Kidney epithelial cell (primary cell): Measurements from ENCODE around the gene CFAP97D1. TPM values are rescaled to one million over a fixed set of nuclear protein-coding genes. Genes with fewer than 3 reads are reported as not detected.
A peak's percentile ranks its signal among the peaks of the same experiment; 100 is the strongest.

Experiments
- DNase-seq: peaks from one replicate; pipeline ENCODE4 v3.0.0-alpha.2; 2010; ENCODE audit warnings: low read depth
- H3K27me3 ChIP-seq: 2 replicates; pipeline ENCODE4 v1.6.0; 2011; ENCODE audit warnings: low read length; ENCODE audit not compliant: control insufficient read depth, insufficient read depth
- H3K36me3 ChIP-seq: 2 replicates; pipeline ENCODE4 v1.5.1; 2011; ENCODE audit warnings: low read length; ENCODE audit not compliant: control insufficient read depth, insufficient read depth
- H3K4me3 ChIP-seq: 2 replicates; pipeline ENCODE4 v1.5.1; 2011; ENCODE audit warnings: low read depth, mild to moderate bottlenecking, control low read depth, low read length
- total RNA-seq: library from RNA; depleted of rRNA; stranded (reverse); fragments of >200 nt; gene quantifications from 2 replicates; pipeline ENCODE4 v1.2.3, GENCODE V29; 2015
- TF ChIP-seq, protein P1 (sequence below): IDR thresholded peaks from 2 replicates; pipeline ENCODE4 v1.5.1; 2011; ENCODE audit warnings: mild to moderate bottlenecking, moderate library complexity, low read length, control low read depth, inconsistent platforms; ENCODE audit not compliant: insufficient read depth, poor library complexity, severe bottlenecking

The CFAP97D1 gene
- not detected in 2 replicates for total RNA-seq

DNA sequence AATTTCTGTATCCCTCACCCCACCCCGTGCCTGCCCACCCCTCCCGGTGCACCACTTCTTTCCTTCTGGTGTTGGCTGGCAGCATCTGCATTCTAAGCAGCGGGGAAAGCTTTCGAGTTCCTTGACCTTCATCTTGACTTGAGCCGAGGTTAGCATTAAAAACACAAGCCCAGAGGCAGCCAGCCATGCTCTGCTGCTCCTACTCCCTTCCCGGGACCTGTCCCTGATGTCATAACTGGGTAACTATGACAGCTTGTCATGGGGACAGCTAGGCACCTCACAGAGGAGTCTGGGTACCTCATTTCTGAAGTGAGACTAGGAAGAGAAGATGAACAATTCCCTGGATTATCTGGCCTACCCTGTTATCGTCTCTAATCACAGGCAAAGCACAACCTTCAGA is at the start of gene CFAP97D1:
Gene CFAP97D1, plus strand, starts transcription at position 301 of the 400 bp plus-strand sequence. Its CDS starts 28 bp downstream, at position 329.
- TF ChIP-seq, protein P1, sequence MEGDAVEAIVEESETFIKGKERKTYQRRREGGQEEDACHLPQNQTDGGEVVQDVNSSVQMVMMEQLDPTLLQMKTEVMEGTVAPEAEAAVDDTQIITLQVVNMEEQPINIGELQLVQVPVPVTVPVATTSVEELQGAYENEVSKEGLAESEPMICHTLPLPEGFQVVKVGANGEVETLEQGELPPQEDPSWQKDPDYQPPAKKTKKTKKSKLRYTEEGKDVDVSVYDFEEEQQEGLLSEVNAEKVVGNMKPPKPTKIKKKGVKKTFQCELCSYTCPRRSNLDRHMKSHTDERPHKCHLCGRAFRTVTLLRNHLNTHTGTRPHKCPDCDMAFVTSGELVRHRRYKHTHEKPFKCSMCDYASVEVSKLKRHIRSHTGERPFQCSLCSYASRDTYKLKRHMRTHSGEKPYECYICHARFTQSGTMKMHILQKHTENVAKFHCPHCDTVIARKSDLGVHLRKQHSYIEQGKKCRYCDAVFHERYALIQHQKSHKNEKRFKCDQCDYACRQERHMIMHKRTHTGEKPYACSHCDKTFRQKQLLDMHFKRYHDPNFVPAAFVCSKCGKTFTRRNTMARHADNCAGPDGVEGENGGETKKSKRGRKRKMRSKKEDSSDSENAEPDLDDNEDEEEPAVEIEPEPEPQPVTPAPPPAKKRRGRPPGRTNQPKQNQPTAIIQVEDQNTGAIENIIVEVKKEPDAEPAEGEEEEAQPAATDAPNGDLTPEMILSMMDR, result no peak
- DNase-seq, result no peak

DNA sequence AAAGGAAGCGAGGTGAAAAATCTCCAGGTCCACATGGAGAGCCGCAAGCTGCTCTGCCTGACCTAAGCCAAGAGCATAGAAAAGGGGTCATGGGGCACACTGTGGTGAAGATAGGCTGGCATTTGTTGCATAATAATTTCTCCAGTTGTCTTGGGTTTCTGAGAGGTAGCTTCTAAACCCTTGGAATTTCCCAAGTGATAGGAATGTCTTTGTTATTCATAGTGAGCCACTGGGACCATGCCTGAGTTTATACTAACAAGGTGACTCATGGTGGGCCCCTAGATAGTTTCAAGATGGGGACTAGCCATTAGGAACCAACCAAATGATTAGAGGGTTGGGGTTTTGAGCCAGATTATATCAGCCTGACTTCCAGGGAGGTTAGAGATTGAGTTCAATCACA is 47.3 kb upstream of the CFAP97D1 start:
- Histone ChIP-seq H3K27me3 (no peaks in the 10 kb centered on the region), H3K4me3 (no peak overlapping the region)

More for the DNA sequence above, at the start of gene CFAP97D1:
- Histone ChIP-seq H3K4me3 (peak within 1 kb of the TSS; percentile 96), H3K27me3 (no peaks in the 10 kb centered on the region), H3K36me3 (no peaks in the 10 kb centered on the region)

DNA sequence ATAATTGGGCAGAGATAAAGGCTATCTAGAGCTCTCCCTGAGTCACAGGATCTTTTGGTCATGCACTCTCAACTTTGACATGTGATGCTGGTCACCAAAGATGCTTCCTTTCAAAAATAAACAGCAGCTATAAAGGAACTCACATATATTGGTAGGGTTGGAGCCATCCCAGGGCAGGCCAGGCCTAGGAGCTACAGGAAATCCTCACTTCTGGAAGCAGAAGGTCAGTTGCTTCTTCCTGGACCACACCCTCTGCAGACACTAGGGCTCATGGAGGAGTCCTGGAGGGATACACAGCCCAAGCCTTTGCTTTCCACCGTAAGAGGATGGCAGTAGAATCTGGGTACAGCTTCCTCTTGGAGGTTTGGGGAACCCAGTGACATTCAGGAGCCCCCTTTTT is 46.3 kb upstream of the CFAP97D1 start:
- Histone ChIP-seq H3K4me3 (no peak overlapping the region), H3K27me3 (no peaks in the 10 kb centered on the region), H3K36me3 (no peaks in the 10 kb centered on the region)
- DNase-seq, result no peak
- TF ChIP-seq, protein P1, result no peak

More for the DNA sequence above, 47.3 kb upstream of the CFAP97D1 start:
- no peaks in the 10 kb centered on the region for H3K36me3 ChIP-seq
- peak; percentile 83 for DNase-seq
- TF ChIP-seq, protein P1, result no peak

DNA sequence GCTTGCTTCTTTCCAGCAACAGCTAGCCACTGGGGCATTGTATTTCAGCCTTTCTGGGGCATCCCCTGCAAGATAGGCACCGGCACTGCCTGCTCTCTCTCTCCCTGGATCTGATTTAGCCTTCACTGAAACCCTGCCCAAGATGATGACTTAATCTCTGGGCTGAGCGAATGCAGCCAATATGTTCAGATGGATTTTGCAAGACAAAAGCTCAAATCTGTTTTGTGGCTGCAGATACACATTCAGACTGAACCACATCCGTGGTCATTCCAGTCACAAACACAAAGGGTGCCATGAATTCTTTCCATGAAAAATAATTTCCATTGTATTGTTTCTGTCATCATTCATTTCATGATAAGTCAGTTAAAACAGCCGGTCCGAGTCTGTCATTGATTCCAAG is 45.9 kb upstream of the CFAP97D1 start:
- DNase-seq, result no peak
- Histone ChIP-seq H3K4me3 (no peak overlapping the region), H3K27me3 (no peaks in the 10 kb centered on the region), H3K36me3 (no peaks in the 10 kb centered on the region)
- TF ChIP-seq, protein P1, result no peak

DNA sequence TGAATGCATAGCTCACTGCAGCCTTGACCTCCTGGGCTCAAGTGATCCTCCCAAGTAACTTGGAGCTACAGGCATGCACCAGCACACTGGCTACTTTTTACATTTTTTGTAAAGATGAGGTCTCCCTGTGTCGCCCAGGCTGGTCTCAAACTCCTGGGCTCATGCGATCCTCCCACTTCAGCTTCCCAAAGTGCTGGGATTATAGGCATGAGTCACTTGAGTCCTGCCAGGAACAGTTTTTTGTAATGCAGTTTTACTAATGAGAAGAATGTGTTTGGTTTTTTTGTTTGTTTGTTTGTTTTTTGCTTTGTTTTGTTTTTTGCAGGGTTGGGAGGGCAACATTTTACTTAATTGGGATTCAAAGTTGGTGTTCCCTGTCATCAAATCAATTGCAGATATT is 43.8 kb upstream of the CFAP97D1 start:
- no peak overlapping the region for H3K4me3 ChIP-seq
- H3K36me3 ChIP-seq, result no peaks in the 10 kb centered on the region
- no peaks in the 10 kb centered on the region for H3K27me3 ChIP-seq
- no peak for DNase-seq
- TF ChIP-seq, protein P1, result no peak

DNA sequence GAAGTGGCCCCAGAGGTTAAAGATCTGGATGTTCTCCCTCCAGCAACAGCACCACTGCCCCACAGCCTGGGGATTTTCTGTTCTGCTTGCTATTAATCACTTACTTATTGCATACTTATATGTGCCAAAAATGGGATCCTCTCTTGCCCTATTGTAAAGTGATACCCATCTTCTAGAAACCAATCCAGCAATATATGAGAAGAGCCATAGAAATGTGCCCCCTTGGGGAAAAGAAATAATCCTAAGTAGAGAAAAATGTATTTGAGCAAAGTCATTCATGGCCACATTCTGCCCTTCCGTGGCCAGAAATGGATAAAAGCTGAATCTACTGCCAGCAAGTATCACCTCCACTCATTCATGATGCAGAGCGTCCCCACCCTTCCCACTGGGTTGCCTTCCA is 42.5 kb upstream of the CFAP97D1 start:
- TF ChIP-seq, protein P1, result no peak
- Histone ChIP-seq H3K27me3 (no peaks in the 10 kb centered on the region), H3K4me3 (no peak overlapping the region), H3K36me3 (no peaks in the 10 kb centered on the region)
- no peak for DNase-seq
